Fibroblast of lung (primary cell): Measurements from ENCODE around the gene C1R.

Source experiments
- CTCF ChIP-seq, 2 donors: IDR thresholded peaks in 1 of 2; conservative IDR thresholded peaks in 1 of 2; 1 replicate in 1 of 2; 2 replicates in 1 of 2; pipeline ENCODE4 v1.5.1; 2011 to 2012; ENCODE audit warnings: low read length in 2 of 2, control low read depth in 1 of 2, inconsistent platforms in 1 of 2, low read depth in 1 of 2, mild to moderate bottlenecking in 1 of 2
- EZH2 ChIP-seq: IDR thresholded peaks from 2 replicates; pipeline ENCODE4 v1.5.1; 2012; ENCODE audit warnings: low read length, control low read depth, mild to moderate bottlenecking; ENCODE audit errors: missing control alignments

GRCh38 chr12:7093486-7093885, 1.2 kb upstream of the C1R start:
- TF ChIP-seq CTCF (conservative IDR thresholded peaks at IDR 0.05 in 1 of 2, IDR thresholded peaks at IDR 0.05 in 1 of 2; ENCODE audit: low read depth in 1 of 2, low read length in 2 of 2) (no peak), EZH2 (no peak)
